Thyroid gland (tissue), 4 donors: ENCODE data around the gene SIPA1L3. TPM values are rescaled to one million over a fixed set of nuclear protein-coding genes. Genes with fewer than 3 reads are reported as not detected.
"Not testable (repeated sequence)": the region's sequence is repeated elsewhere in the genome, so short reads cannot be mapped to it uniquely, and the experiment has no call there.

ENCODE experiments used
- DNase-seq, 2 donors: peaks; one replicate each; pipeline ENCODE4 v3.0.0-alpha.2; 2019
- H3K27ac ChIP-seq, 3 donors: fragments of 200-600 bp; sonication (generic); 1 replicate in 2 of 3; 2 replicates in 1 of 3; pipeline ENCODE4 v1.5.1; 2016 to 2019; ENCODE audit warnings: mild to moderate bottlenecking in 1 of 3, moderate library complexity in 1 of 3
- H3K27me3 ChIP-seq: fragments of 200-600 bp; sonication (generic); one replicate; pipeline ENCODE4 v1.5.1; 2019
- H3K36me3 ChIP-seq, 2 donors: fragments of 200-600 bp; sonication (generic); one replicate each; pipeline ENCODE4 v1.5.1; 2016 to 2019
- H3K4me1 ChIP-seq, 2 donors: fragments of 200-600 bp; sonication (generic); one replicate each; pipeline ENCODE4 v1.5.1; 2017 to 2019
- H3K4me3 ChIP-seq, 3 donors: fragments of 200-600 bp; sonication (generic); replicated peaks in 1 of 3; 1 replicate in 2 of 3; 2 replicates in 1 of 3; pipeline ENCODE4 v1.5.1; 2016; ENCODE audit warnings: mild to moderate bottlenecking in 1 of 3
- H3K9me3 ChIP-seq: fragments of 200-600 bp; sonication (generic); one replicate; pipeline ENCODE4 v1.5.1; 2017
- CTCF ChIP-seq, 6 experiments: fragments of 200-600 bp in 3 of 6; fragments of 450-650 bp in 3 of 6; sonication (generic) in 3 of 6; IDR thresholded peaks; one replicate each; pipeline ENCODE4 v1.5.1; 2016 to 2019; ENCODE audit warnings: antibody characterized with exemption in 6 of 6, mild to moderate bottlenecking in 2 of 6, inconsistent platforms in 1 of 6, moderate library complexity in 1 of 6
- POLR2A ChIP-seq, 2 donors: fragments of 450-650 bp; IDR thresholded peaks; one replicate each; pipeline ENCODE4 v1.6.1; 2017; ENCODE audit warnings: antibody characterized with exemption in 2 of 2, mild to moderate bottlenecking in 2 of 2, moderate library complexity in 1 of 2
- WGBS, 2 donors: methylation state at CpG; one replicate each; pipeline ENCODE4 v1.1.5; 2017; 5-methylcytosine and 5-hydroxymethylcytosine counted together
- intact Hi-C: fragments of 100-400 bp; cut with DNase I; formaldehyde crosslinking; loops from one replicate; pipeline ENCODE4 v1.15.1; 2023
- total RNA-seq, 4 donors: library from RNA; depleted of rRNA; stranded (reverse); fragments of >200 nt; gene quantifications; one replicate each; pipeline ENCODE4 v1.2.3, GENCODE V29; 2016

Gene SIPA1L3
- total RNA-seq, 4 donors from 2014 or later = 39.4 to 130 (median 116) TPM

- peak overlapping the region in 1 of 3 donors; percentile 19 for H3K4me3 ChIP-seq
- H3K36me3 ChIP-seq = no peaks in the 10 kb centered on the region
- peaks cover 32% of the 10 kb centered on the region for H3K27me3 ChIP-seq
- TF ChIP-seq POLR2A (IDR thresholded peaks at IDR 0.05) = no peak
- TF ChIP-seq CTCF (IDR thresholded peaks at IDR 0.05) = no peak
- intact Hi-C loops = no loop called here
- no peak for DNase-seq
- H3K9me3 ChIP-seq = no peaks in the 10 kb centered on the region
- 10 to 35% methylated on average over 4 to 13 of the region's 13 CpGs for WGBS, 2 donors
- no peak overlapping the region for H3K27ac ChIP-seq
- peaks cover 11 to 14% of the 10 kb centered on the region in 2 donors for H3K4me1 ChIP-seq
These were observed 316.6 kb downstream of the SIPA1L3 start for GRCh38 chr19:38223617-38224013.

DNA sequence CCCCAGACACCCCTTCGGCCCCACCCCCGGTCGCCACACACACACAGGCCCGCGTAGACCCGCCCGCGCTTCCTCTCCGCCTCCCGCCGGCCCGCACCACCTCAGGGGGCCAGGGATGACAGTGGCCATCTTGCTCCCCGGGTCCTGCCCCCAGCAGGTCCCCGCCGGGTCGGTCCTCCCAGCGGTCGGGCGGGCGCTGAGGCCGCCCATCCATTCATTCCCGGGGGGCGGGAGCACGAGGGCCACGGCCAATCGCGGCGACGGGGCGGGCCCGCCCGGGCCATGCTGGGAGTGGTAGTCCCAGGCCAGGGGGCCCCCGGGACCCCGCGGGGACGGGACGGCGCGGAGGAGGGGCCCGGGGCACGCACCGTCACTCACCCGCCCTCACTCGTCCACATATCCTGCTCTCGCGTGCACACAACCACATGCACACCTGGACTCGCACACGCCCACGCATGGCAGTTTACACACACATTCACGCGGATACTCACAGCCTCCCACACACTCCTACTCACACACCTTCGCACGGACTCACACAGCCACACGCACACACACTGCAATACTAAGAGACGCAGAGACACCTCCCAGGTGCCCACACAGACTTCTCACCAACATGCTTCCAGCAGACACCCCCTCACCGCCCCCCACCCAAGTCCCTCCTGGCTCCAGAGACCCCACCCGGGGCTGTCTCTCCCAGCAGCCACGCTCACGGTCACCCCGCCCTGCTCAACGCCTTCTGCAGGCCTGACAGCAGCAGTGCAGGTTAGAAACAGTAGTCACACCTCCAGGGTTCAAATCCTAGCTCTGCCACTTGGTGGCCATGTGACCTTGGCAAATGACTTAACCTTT lies 317.2 kb downstream of the SIPA1L3 start, which contains the start of gene DPF1:
Gene DPF1, minus strand, starts transcription at position 209 of the 849 bp plus-strand sequence. Its CDS starts 80 bp downstream, at position 129.
- no peaks in the 10 kb centered on the region for H3K36me3 ChIP-seq
- no peak for DNase-seq
- no peak within 1 kb of the TSS for H3K27ac ChIP-seq
- H3K4me1 ChIP-seq = peaks cover 15 to 20% of the 10 kb centered on the region in 2 donors
- 4 to 5% methylated on average over 18 to 37 of the region's 61 CpGs for WGBS, 2 donors
- H3K9me3 ChIP-seq = no peaks in the 10 kb centered on the region
- H3K27me3 ChIP-seq = peaks cover 38% of the 10 kb centered on the region
- intact Hi-C loops = no loop called here
- TF ChIP-seq CTCF (IDR thresholded peaks at IDR 0.05) = peak in 1 of 6 experiments; percentile 14
- TF ChIP-seq POLR2A (IDR thresholded peaks at IDR 0.05) = no peak
- peak within 1 kb of the TSS in 1 of 3 donors; percentile 19 for H3K4me3 ChIP-seq

DNA sequence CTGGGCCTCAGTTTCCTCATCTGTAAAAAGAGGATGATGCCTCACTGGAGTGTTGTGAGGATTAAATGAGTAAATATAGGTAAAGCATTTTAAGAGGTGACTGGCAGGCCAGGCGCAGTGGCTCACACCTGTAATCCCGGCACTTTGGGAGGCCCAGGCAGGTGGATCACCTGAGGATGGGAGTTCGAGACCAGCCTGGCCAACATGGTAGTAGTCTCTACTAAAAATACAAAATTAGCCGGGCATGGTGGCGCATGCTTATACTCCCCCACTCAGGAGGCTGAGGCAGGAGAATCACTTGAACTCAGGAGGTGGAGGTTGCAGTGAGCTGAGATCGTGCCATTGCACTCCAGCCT lies 317.8 kb downstream of the SIPA1L3 start:
- H3K27ac ChIP-seq, DNase-seq, intact Hi-C loops, H3K9me3 ChIP-seq, H3K4me3 ChIP-seq, H3K36me3 ChIP-seq: not testable (repeated sequence)
- H3K27me3 ChIP-seq = peaks cover 38% of the 10 kb centered on the region
- H3K4me1 ChIP-seq = peaks cover 15 to 22% of the 10 kb centered on the region in 2 donors
- 84 to 86% methylated on average over 6 of the region's 6 CpGs for WGBS, 2 donors

DNA sequence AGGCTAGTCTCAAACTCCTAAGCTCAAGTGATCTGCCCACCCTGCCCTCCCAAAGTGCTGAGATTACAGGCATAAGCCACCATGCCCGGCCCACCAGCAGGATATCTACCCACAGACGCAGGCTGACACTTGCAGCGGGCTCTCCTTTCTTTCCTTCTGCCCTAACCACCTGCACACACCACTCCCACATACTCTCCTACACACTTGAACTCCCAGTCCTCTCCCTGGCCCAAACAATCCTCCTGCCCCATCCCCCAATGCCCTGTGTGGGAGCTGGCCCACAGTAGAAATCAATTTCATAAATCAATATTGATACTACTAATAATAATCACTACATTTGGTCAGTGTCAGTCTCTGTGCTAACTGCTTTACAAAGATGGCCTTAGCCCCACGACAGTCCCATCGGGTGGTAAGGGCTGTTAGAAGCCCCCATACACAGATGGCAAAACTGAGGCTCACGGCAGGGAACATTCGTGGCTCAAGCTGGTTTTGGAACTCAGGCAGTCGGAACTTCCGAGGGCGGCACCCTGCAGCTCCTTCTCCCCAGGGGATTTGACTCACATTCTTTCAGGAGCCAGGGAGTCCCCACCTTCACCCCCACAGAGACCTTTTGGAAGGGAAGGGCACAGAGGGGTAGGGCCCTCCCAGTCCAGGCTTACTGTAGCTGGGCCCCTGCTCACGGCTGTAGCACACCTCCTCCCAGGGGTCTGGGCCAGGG lies 320.4 kb downstream of the SIPA1L3 start:
- no peaks in the 10 kb centered on the region for H3K36me3 ChIP-seq
- TF ChIP-seq CTCF (IDR thresholded peaks at IDR 0.05) (no peak), POLR2A (IDR thresholded peaks at IDR 0.05) (no peak)
- WGBS, 2 donors = 69% methylated on average over 10 to 11 of the region's 11 CpGs
- intact Hi-C loops = no loop called here
- H3K4me1 ChIP-seq = peaks cover 15 to 22% of the 10 kb centered on the region in 2 donors
- peaks cover 38% of the 10 kb centered on the region for H3K27me3 ChIP-seq
- no peak overlapping the region for H3K4me3 ChIP-seq
- no peak for DNase-seq
- H3K9me3 ChIP-seq = no peaks in the 10 kb centered on the region
- no peak overlapping the region for H3K27ac ChIP-seq

DNA sequence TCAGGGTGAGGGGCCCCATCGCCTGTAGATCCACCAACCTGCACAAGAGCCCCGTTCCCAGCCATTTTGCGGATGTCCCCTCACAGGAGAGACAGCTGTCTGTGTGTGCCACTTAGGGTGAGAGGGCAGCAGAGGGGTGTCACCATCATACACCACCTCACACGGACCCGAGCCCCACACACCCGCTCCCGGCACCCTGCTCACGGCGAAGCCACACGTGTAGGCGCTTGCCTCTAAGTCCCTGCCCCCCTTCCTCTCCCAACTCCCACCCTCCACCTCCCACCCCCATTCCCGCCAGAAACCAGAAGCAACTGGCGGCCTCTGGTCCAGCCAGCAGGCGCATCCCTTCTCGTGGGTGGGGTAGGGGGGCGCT lies 321.0 kb downstream of the SIPA1L3 start:
- DNase-seq = no peak
- TF ChIP-seq POLR2A (IDR thresholded peaks at IDR 0.05) (no peak), CTCF (IDR thresholded peaks at IDR 0.05) (no peak)
- no peak overlapping the region for H3K27ac ChIP-seq
- H3K36me3 ChIP-seq = no peaks in the 10 kb centered on the region
- peaks cover 15 to 22% of the 10 kb centered on the region in 2 donors for H3K4me1 ChIP-seq
- H3K9me3 ChIP-seq = no peaks in the 10 kb centered on the region
- H3K27me3 ChIP-seq = peaks cover 38% of the 10 kb centered on the region
- intact Hi-C loops = no loop called here
- H3K4me3 ChIP-seq = no peak overlapping the region
- WGBS, 2 donors = 5 to 21% methylated on average over 7 to 8 of the region's 16 CpGs
